Lung (tissue), 12 donors: ENCODE data around the gene SPATA31C1. TPM values are rescaled to one million over a fixed set of nuclear protein-coding genes. Genes with fewer than 3 reads are reported as not detected.

Source experiments
- ATAC-seq: fragments of 200-7000 bp; cut with Tn5 transposase; one replicate; pipeline ENCODE4 v1.9.1; 2020; ENCODE audit warnings: moderate number of reproducible peaks; ENCODE audit not compliant: insufficient read depth, low FRiP score
- DNase-seq, 3 donors: peaks; one replicate each; pipeline ENCODE4 v3.0.0-alpha.2; 2013 to 2017
- H3K27ac ChIP-seq, 2 donors: one replicate each; pipeline ENCODE4 v1.5.1; 2013; ENCODE audit warnings: mild to moderate bottlenecking in 2 of 2, moderate library complexity in 2 of 2, control low read depth in 1 of 2, inconsistent platforms in 1 of 2, low read depth in 1 of 2, low read length in 1 of 2
- H3K27me3 ChIP-seq, 3 donors: one replicate each; pipeline ENCODE4 v1.5.1; 2013; ENCODE audit warnings: low read length in 2 of 3; ENCODE audit not compliant: control insufficient read depth in 3 of 3, insufficient read depth in 3 of 3
- H3K36me3 ChIP-seq, 4 donors: one replicate each; pipeline ENCODE4 v1.5.1; 2013; ENCODE audit warnings: low read length in 4 of 4, mild to moderate bottlenecking in 1 of 4, moderate library complexity in 1 of 4; ENCODE audit not compliant: control insufficient read depth in 4 of 4, insufficient read depth in 4 of 4
- H3K4me1 ChIP-seq, 5 donors: one replicate each; pipeline ENCODE4 v1.5.1; 2013; ENCODE audit warnings: low read length in 5 of 5, mild to moderate bottlenecking in 2 of 5, moderate library complexity in 1 of 5; ENCODE audit not compliant: control insufficient read depth in 5 of 5, insufficient read depth in 5 of 5
- H3K4me3 ChIP-seq: one replicate; pipeline ENCODE4 v1.5.1; 2013; ENCODE audit warnings: mild to moderate bottlenecking, control low read depth, moderate library complexity
- H3K9ac ChIP-seq, 2 donors: one replicate each; pipeline ENCODE4 v1.5.1; 2013; ENCODE audit warnings: low read length in 2 of 2, control low read depth in 1 of 2; ENCODE audit not compliant: insufficient read depth in 1 of 2
- H3K9me3 ChIP-seq, 4 donors: one replicate each; pipeline ENCODE4 v1.5.1; 2013; ENCODE audit warnings: low read length in 3 of 4, mild to moderate bottlenecking in 1 of 4, moderate library complexity in 1 of 4; ENCODE audit not compliant: control insufficient read depth in 4 of 4, insufficient read depth in 3 of 4
- WGBS, 2 donors: extraction: QIAGEN DNeasy Blood & Tissue Kit; methylation state at CpG; one replicate each; pipeline ENCODE4 v1.1.7; 2013; 5-methylcytosine and 5-hydroxymethylcytosine counted together
- polyA plus RNA-seq, 2 donors: library from polyadenylated mRNA; stranded (reverse); fragments of 200-250 nt; gene quantifications; one replicate each; pipeline ENCODE4 v1.2.1, GENCODE V29; 2013
- total RNA-seq, 2 donors: library from RNA; depleted of rRNA in 1 of 2; stranded (reverse); fragments of >200 nt in 1 of 2; gene quantifications; one replicate each; pipeline ENCODE4 v1.2.1, GENCODE V29; 2014 to 2021
- TF ChIP-seq, protein P1 (sequence below): IDR thresholded peaks from 2 replicates; pipeline ENCODE4 v1.5.1; 2012; ENCODE audit warnings: mild to moderate bottlenecking; ENCODE audit errors: control extremely low read depth, extremely low read depth
- donor health status: control.
- donor health status: control.
- donor health status: Bipolar disorder and iron deficiency.
- donor health status: healthy.
- donor health status: DM: yes; HTN: yes; CAD: no.

Gene SPATA31C1
- total and polyA plus RNA-seq, 4 donors: not detected

DNA sequence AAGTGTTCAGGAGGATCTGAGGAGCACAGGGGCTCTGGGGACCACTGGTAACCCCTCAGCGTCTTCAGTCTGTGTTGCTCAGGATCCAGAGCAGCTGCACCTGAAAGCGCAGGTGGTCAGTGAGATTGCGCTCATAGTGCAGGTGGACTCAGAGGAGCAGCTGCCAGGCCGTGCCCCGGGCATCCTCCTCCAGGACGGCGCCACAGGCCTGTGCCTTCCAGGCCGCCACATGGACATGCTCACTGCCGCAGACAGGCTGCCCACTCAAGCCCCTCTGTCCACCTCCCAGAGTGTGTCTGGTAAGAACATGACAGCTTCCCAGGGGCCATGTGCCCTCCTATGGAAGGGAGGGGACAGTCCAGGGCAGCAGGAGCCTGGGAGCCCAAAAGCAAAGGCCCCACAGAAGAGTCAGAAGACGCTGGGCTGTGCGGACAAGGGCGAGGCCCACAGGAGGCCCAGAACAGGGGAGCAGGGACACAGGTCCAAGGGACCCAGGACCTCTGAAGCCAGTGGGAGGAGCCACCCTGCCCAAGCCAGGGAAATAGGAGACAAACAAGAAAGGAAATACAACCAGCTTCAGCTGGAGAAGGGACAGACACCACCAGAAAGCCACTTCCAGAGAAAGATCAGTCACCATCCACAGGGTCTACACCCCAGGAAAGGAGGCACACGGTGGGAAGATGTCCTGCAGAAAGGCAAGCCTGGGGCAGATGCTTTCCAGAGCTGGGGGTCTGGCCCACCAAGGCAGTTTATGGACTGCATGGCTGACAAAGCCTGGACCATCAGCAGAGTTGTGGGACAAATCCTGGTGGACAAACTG, 29.9 kb upstream of the SPATA31C1 start:
- ATAC-seq (no peak), DNase-seq (no peak)
- Histone ChIP-seq H3K4me1 (no peaks in the 10 kb centered on the region), H3K9me3 (no peaks in the 10 kb centered on the region), H3K4me3 (no peak overlapping the region), H3K9ac (no peak overlapping the region), H3K27ac (no peak overlapping the region), H3K36me3 (no peaks in the 10 kb centered on the region), H3K27me3 (no peaks in the 10 kb centered on the region)
- whole genome bisulfite sequencing, 2 donors: 93 to 95% methylated on average over 13 of the region's 13 CpGs
- TF ChIP-seq, protein P1, sequence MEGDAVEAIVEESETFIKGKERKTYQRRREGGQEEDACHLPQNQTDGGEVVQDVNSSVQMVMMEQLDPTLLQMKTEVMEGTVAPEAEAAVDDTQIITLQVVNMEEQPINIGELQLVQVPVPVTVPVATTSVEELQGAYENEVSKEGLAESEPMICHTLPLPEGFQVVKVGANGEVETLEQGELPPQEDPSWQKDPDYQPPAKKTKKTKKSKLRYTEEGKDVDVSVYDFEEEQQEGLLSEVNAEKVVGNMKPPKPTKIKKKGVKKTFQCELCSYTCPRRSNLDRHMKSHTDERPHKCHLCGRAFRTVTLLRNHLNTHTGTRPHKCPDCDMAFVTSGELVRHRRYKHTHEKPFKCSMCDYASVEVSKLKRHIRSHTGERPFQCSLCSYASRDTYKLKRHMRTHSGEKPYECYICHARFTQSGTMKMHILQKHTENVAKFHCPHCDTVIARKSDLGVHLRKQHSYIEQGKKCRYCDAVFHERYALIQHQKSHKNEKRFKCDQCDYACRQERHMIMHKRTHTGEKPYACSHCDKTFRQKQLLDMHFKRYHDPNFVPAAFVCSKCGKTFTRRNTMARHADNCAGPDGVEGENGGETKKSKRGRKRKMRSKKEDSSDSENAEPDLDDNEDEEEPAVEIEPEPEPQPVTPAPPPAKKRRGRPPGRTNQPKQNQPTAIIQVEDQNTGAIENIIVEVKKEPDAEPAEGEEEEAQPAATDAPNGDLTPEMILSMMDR: no peak

- TF ChIP-seq, protein P1: no peak
- H3K9me3 ChIP-seq: no peaks in the 10 kb centered on the region
- H3K4me3 ChIP-seq: no peak overlapping the region
- WGBS, 2 donors: 73 to 80% methylated on average over 6 of the region's 6 CpGs
- ATAC-seq (no peak), DNase-seq (no peak)
- H3K27me3 ChIP-seq: no peaks in the 10 kb centered on the region
- no peaks in the 10 kb centered on the region for H3K4me1 ChIP-seq
- H3K36me3 ChIP-seq: no peaks in the 10 kb centered on the region
- H3K27ac ChIP-seq: no peak overlapping the region
- no peak overlapping the region for H3K9ac ChIP-seq
Observed at GRCh38 chr9:87888501-87888900, 29.3 kb upstream of the SPATA31C1 start.

DNA sequence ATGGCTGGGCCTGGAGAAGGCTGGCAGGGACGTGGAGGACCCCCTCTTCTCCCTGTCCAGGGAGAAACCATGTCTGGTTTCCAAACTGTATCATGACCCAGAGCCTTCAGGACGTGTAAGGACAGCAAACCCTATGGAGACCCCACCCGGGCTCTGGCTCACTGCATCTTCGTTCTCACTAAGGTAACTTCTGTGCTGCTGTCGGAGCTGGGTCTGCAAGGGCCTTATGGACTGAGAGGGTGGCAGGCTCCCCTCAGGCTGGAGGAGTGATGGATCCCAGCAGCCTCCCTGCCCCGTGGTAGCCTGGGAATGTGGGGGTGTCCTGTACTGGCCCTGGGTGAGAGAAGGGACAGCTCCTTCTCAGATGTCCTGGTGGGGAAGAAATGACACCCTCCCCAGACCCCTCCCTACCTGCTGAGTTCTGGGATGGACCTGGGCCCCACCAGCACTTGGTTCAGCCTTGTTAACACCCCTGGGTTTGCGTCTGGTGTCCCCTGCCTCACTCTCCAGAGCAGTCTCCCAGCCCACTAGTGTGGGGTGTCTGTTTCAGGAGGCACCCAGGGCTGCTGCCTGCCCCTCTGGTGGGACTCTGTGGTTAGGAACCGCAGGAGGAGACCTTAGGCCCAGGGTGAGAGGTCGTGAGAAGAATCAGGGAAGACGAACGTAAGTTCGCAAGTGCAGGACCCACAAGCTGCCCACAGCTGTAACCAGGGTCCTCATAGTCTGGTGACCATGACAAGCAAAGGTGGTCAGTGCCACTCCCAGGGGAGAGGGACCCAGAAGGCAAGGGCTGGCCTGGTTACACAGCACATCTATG, 28.5 kb upstream of the SPATA31C1 start:
- 91 to 93% methylated on average over 12 of the region's 12 CpGs for WGBS, 2 donors
- H3K9me3 ChIP-seq: no peaks in the 10 kb centered on the region
- no peaks in the 10 kb centered on the region for H3K36me3 ChIP-seq
- H3K27ac ChIP-seq: no peak overlapping the region
- H3K9ac ChIP-seq: no peak overlapping the region
- ATAC-seq: no peak
- H3K27me3 ChIP-seq: no peaks in the 10 kb centered on the region
- no peak overlapping the region for H3K4me3 ChIP-seq
- no peaks in the 10 kb centered on the region for H3K4me1 ChIP-seq
- TF ChIP-seq, protein P1: no peak
- DNase-seq: no peak
